K562 (cell line): ENCODE results near the gene FARP2. TPM values are rescaled to one million over a fixed set of nuclear protein-coding genes. Genes with fewer than 3 reads are reported as not detected.
A peak's percentile ranks its signal among the peaks of the same experiment; 100 is the strongest.

Source experiments
- BCOR ChIP-seq: fragments of 450-650 bp; IDR thresholded peaks from 2 replicates; pipeline ENCODE4 v1.6.1; 2016
- CBFB ChIP-seq: sonication (generic); formaldehyde crosslinking; IDR thresholded peaks from 2 replicates; pipeline ENCODE4 v1.4.0; 2020; ENCODE audit warnings: mild to moderate bottlenecking, missing genetic modification reagents
- CHCHD3 ChIP-seq: fragments of 250-450 bp; sonication (Bioruptor Pico); IDR thresholded peaks from 2 replicates; pipeline ENCODE4 v2.1.2; 2022; ENCODE audit warnings: mild to moderate bottlenecking
- KLF13 ChIP-seq: fragments of 450-650 bp; IDR thresholded peaks from 2 replicates; pipeline ENCODE4 v1.6.1; 2016; ENCODE audit warnings: missing genetic modification characterization, low read depth, mild to moderate bottlenecking, missing compliant biosample characterization, moderate library complexity, borderline replicate concordance
- MIER1 ChIP-seq: fragments of 450-650 bp; IDR thresholded peaks from 2 replicates; pipeline ENCODE4 v1.6.1; 2016; ENCODE audit warnings: antibody characterized with exemption, mild to moderate bottlenecking, low read depth
- MTA1 ChIP-seq: fragments of 450-650 bp; IDR thresholded peaks from 2 replicates; pipeline ENCODE4 v1.6.1; 2017; ENCODE audit warnings: borderline replicate concordance
- NR2C1 ChIP-seq, 2 experiments: fragments of 450-650 bp; IDR thresholded peaks; 2 replicates each; pipeline ENCODE4 v1.6.1; 2017; ENCODE audit warnings: mild to moderate bottlenecking in 2 of 2, antibody characterized with exemption in 1 of 2, inconsistent platforms in 1 of 2, missing compliant biosample characterization in 1 of 2, missing genetic modification characterization in 1 of 2
- PCBP2 ChIP-seq: fragments of 200-400 bp; formaldehyde crosslinking; IDR thresholded peaks from 2 replicates; pipeline ENCODE4 v1.6.1; 2018; ENCODE audit warnings: low read length, low read depth, mild to moderate bottlenecking, moderate library complexity; ENCODE audit not compliant: poor library complexity, severe bottlenecking
- POLR2AphosphoS2 ChIP-seq: IDR thresholded peaks from 2 replicates; pipeline ENCODE4 v1.6.1; 2012; ENCODE audit warnings: low read length, improper control_type of control experiment
- POLR3A ChIP-seq: IDR thresholded peaks from 2 replicates; pipeline ENCODE4 v1.6.1; 2011; ENCODE audit warnings: borderline replicate concordance, mild to moderate bottlenecking, moderate library complexity; ENCODE audit not compliant: insufficient read length, insufficient read depth; ENCODE audit errors: extremely low read depth
- SNIP1 ChIP-seq: fragments of 450-650 bp; IDR thresholded peaks from 2 replicates; pipeline ENCODE4 v1.7.1; 2017; ENCODE audit warnings: low read depth, mild to moderate bottlenecking
- TEAD1 ChIP-seq, 2 experiments: fragments of 450-650 bp in 1 of 2; sonication (generic) in 1 of 2; formaldehyde crosslinking; IDR thresholded peaks; 2 replicates each; pipeline versions ENCODE4 v1.4.0 to v1.8.0; 2020 to 2022; ENCODE audit warnings: mild to moderate bottlenecking in 2 of 2, missing genetic modification reagents in 1 of 2
- TEAD2 ChIP-seq: fragments of 450-650 bp; IDR thresholded peaks from 2 replicates; pipeline ENCODE4 v1.6.1; 2016; ENCODE audit warnings: missing genetic modification characterization, control low read depth, missing compliant biosample characterization
- ZBED1 ChIP-seq: IDR thresholded peaks from 2 replicates; pipeline ENCODE4 v1.6.1; 2014
- ZFP30 ChIP-seq: fragments of 250-450 bp; sonication (Bioruptor Pico); IDR thresholded peaks from 2 replicates; pipeline ENCODE4 v1.8.0; 2022; ENCODE audit warnings: moderate library complexity, mild to moderate bottlenecking, inconsistent platforms, borderline replicate concordance
- ZFP36 ChIP-seq: fragments of 150-350 bp; IDR thresholded peaks from 2 replicates; pipeline ENCODE4 v1.6.1; 2018; ENCODE audit warnings: low read length, low read depth; ENCODE audit not compliant: partially characterized antibody
- ZNF23 ChIP-seq: fragments of 250-450 bp; sonication (Bioruptor Pico); IDR thresholded peaks from 2 replicates; pipeline ENCODE4 v1.4.0; 2020; ENCODE audit warnings: mild to moderate bottlenecking
- ZNF830 ChIP-seq: fragments of 250-450 bp; sonication (Bioruptor Pico); IDR thresholded peaks from 2 replicates; pipeline ENCODE4 v1.5.0; 2021; ENCODE audit warnings: mild to moderate bottlenecking
- polyA plus RNA-seq, 8 experiments: library from polyadenylated mRNA; depleted of rRNA in 4 of 8; stranded (reverse) in 5 of 8; unstranded in 3 of 8; fragments of >200 nt; fragmentation: Nextera tagmentation in 2 of 8; fragmentation: Illumina TruSeq in 1 of 8; extraction: Ambion mirVana in 2 of 8; extraction: Trizol in 1 of 8; gene quantifications; 2 replicates each; pipeline versions ENCODE4 v1.2.1 to v1.2.3, GENCODE V29; 2011 to 2014; ENCODE audit warnings: inconsistent platforms in 1 of 8, missing spikeins in 1 of 8
- total RNA-seq, 7 experiments: library from RNA; depleted of rRNA in 6 of 7; stranded (reverse); fragments of >200 nt in 6 of 7; fragmentation: Illumina TruSeq in 2 of 7; extraction: Trizol in 2 of 7; gene quantifications; 2 replicates each; pipeline versions ENCODE4 v1.2.1 to v1.2.3, GENCODE V29; 2011 to 2021; ENCODE audit warnings: low replicate concordance in 1 of 7
- TF ChIP-seq, protein P1 (sequence below): IDR thresholded peaks from 2 replicates; pipeline ENCODE4 v1.6.1; 2012; ENCODE audit warnings: low read depth, low read length, improper control_type of control experiment, borderline replicate concordance
- TF ChIP-seq, protein P2 (sequence below): IDR thresholded peaks from 2 replicates; pipeline ENCODE4 v1.6.1; 2011; ENCODE audit warnings: borderline replicate concordance, low read depth, mild to moderate bottlenecking, moderate library complexity, low read length; ENCODE audit not compliant: insufficient read depth, poor library complexity, severe bottlenecking
- TF ChIP-seq, protein P3 (sequence below): fragments of 250-450 bp; sonication (Bioruptor Pico); IDR thresholded peaks from 2 replicates; pipeline ENCODE4 v1.5.0; 2020; ENCODE audit warnings: mild to moderate bottlenecking
- TF ChIP-seq, protein P4 (sequence below): fragments of 250-450 bp; sonication (Bioruptor Pico); IDR thresholded peaks from 2 replicates; pipeline ENCODE4 v1.8.0; 2021; ENCODE audit warnings: borderline replicate concordance, mild to moderate bottlenecking, moderate library complexity; ENCODE audit not compliant: poor library complexity, severe bottlenecking

Gene FARP2
- total and polyA plus RNA-seq, 9 of the 15 experiments (the other 6 are each of a cell fraction or from before 2014, with no cell fraction given) = 4.1 to 38.1 (median 21.1) TPM

DNA sequence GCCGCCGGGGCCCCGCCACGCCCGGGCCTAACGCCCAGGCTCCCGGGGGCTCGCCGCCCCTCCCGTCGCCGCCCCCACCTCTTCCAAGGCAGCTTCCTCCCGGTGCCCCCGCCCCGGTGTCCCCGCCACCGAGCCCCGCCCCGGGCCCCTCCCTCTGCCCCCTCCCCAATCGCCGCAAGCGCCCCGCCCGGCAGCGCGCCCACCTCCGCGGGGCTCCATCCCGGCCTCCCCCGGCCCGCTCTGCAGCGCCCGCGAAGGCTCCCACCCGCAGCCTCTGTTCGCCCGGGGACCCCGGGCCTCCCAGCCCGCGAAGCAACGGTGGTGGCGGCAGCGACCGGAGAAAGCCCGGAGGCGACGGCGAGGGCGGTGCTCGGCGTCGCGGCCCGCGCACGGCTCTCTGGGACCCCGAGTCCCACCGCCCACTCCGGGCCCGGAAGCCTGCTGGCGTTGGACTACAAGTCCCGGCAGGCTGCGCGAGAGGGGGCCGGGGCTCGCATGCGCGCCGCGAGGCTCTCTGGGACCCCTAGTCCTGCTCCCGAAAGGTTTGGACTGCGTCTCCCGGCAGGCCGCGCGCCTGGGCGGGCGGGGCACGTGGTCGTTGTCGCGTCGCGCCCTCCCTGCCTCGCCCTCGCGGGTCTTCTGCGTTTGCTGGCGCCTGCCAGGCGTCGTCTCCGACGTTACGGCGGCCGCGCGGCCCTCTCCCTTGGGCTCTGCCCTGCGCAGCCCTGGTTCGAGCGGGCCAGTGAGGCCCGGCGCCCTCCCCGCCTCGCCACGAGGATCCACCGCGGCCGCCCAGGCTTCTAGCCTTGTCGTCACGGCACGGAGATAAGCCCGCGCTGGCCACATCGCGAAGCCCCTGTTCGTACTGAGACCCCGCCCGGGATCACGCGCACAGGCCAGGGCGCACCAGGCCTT, 152.4 kb downstream of the FARP2 start, which contains the start of gene STK25 (continued):
- TF ChIP-seq, protein P1, sequence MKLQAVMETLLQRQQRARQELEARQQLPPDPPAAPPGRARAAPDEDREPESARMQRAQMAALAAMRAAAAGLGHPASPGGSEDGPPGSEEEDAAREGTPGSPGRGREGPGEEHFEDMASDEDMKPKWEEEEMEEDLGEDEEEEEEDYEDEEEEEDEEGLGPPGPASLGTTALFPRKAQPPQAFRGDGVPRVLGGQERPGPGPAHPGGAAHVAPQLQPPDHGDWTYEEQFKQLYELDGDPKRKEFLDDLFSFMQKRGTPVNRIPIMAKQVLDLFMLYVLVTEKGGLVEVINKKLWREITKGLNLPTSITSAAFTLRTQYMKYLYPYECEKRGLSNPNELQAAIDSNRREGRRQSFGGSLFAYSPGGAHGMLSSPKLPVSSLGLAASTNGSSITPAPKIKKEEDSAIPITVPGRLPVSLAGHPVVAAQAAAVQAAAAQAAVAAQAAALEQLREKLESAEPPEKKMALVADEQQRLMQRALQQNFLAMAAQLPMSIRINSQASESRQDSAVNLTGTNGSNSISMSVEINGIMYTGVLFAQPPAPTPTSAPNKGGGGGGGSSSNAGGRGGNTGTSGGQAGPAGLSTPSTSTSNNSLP = no peak
- TF ChIP-seq MIER1 = no peak
- TF ChIP-seq, protein P2, sequence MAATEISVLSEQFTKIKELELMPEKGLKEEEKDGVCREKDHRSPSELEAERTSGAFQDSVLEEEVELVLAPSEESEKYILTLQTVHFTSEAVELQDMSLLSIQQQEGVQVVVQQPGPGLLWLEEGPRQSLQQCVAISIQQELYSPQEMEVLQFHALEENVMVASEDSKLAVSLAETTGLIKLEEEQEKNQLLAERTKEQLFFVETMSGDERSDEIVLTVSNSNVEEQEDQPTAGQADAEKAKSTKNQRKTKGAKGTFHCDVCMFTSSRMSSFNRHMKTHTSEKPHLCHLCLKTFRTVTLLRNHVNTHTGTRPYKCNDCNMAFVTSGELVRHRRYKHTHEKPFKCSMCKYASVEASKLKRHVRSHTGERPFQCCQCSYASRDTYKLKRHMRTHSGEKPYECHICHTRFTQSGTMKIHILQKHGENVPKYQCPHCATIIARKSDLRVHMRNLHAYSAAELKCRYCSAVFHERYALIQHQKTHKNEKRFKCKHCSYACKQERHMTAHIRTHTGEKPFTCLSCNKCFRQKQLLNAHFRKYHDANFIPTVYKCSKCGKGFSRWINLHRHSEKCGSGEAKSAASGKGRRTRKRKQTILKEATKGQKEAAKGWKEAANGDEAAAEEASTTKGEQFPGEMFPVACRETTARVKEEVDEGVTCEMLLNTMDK = no peak
- TF ChIP-seq CHCHD3 = no peak
- TF ChIP-seq ZNF830 (CRISPR knock-in tag) = no peak
- TF ChIP-seq ZFP36 = no peak
- no peak for TF ChIP-seq SNIP1
- TF ChIP-seq ZFP30 (CRISPR knock-in tag) = no peak
- TF ChIP-seq, protein P3, sequence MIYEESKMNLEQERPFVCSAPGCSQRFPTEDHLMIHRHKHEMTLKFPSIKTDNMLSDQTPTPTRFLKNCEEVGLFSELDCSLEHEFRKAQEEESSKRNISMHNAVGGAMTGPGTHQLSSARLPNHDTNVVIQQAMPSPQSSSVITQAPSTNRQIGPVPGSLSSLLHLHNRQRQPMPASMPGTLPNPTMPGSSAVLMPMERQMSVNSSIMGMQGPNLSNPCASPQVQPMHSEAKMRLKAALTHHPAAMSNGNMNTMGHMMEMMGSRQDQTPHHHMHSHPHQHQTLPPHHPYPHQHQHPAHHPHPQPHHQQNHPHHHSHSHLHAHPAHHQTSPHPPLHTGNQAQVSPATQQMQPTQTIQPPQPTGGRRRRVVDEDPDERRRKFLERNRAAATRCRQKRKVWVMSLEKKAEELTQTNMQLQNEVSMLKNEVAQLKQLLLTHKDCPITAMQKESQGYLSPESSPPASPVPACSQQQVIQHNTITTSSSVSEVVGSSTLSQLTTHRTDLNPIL = no peak
- no peak; the same call in 1 of the 2 replicates for TF ChIP-seq KLF13 (tag)
- TF ChIP-seq PCBP2 = no peak
- no peak for TF ChIP-seq POLR3A
- TF ChIP-seq TEAD2 (tag) = no peak
- TF ChIP-seq ZNF23 (CRISPR knock-in tag) = no peak
- no peak for TF ChIP-seq BCOR
- TF ChIP-seq, protein P4, sequence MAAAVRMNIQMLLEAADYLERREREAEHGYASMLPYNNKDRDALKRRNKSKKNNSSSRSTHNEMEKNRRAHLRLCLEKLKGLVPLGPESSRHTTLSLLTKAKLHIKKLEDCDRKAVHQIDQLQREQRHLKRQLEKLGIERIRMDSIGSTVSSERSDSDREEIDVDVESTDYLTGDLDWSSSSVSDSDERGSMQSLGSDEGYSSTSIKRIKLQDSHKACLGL (CRISPR knock-in tag) = peak; percentile 29
- TF ChIP-seq NR2C1 (IDR thresholded peaks at IDR 0.05) = no peak
- TF ChIP-seq NR2C1 (tag; IDR thresholded peaks at IDR 0.05) = peak; percentile 42; the same call in 1 of the 2 replicates
- no peak for TF ChIP-seq CBFB (CRISPR knock-in tag)
- TF ChIP-seq TEAD1 (CRISPR knock-in tag; IDR thresholded peaks at IDR 0.05) = peak; percentile 51 to 93; a peak in 3 of 4 replicates
- TF ChIP-seq MTA1 = no peak
- TF ChIP-seq ZBED1 = no peak
- no peak for TF ChIP-seq POLR2AphosphoS2
